ENCODE measurements around the gene TEX22.

The TEX22 gene

DNA sequence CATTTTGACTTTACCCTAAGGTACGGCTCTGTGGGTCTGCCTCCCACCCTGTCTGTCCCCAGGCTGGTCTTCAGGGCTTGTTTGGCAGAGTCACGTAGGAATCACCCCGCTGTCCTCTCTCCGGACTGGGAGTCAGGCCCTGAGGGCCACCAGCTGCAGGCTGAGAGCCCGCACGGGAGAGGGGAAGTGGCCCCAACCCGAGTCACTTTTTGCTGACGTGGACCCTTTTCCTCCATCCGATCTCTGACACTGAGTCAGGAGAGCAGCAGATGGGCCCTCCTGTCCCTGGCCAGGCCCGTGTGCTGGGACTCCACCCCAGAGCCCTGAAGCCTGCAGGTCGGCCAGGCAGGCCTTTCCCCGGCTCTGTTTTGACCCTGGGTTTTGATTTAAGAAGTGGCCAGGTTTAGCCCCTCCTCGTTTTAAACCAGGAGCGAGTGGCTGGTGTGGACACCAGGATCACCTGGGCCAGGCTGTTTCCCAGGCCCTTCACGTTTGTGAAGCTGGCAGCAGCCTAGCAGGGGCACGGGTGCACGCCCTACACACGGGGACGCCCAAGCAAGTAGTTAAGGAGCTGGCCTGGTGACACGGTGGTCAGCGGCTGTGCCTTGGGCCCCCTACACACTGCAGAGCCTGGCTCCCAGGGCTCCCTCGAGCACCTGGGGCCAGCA is 12.5 kb upstream of the TEX22 start:
- no peak for DNase-seq

DNA sequence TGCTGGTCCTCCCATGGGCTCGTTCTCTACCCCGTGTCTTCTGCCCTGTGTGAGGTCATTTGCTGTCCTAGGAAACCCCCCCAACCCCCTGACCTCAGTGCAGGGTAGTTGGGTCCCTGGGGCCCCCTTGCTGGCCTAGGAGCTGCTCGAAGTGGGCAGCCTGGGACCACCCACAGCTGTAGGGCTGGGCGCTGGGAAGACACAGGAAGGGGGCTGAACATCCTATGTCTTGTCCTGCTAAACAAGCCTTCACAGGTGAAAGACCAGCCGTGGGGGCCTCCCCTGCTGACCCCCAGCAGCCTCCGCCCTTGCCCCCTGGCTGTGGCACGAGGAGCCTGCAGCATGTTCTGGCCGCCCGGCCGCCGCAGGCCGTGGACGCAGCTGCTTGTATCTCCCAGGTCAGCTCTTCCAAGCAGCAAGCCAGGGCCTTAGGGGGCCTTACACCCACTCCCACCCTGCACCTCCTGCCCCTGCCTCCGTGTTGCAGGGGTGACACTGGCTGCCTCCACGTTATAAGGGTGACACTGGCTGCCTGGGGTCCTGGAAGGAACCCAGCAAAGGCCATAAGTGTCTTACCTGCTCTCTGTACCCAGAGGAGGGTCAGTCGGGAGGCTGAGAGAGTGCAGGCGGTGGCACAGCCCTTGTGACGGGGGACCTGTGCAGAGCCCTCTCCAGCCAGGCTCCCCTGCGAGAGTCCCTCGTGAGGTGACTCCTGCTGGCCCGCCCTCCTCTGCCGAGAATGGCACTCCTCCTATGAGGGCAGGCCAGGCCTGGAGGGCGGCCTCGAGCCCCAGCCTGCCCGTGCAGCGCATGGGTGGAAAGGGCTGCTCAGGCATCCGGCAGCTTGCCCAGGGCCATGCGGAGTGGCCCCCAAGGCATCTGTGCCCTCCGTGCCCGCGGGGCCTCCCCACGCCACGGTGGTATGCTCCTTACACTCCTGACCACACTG is 11.5 kb upstream of the TEX22 start:
- no peak for DNase-seq

DNA sequence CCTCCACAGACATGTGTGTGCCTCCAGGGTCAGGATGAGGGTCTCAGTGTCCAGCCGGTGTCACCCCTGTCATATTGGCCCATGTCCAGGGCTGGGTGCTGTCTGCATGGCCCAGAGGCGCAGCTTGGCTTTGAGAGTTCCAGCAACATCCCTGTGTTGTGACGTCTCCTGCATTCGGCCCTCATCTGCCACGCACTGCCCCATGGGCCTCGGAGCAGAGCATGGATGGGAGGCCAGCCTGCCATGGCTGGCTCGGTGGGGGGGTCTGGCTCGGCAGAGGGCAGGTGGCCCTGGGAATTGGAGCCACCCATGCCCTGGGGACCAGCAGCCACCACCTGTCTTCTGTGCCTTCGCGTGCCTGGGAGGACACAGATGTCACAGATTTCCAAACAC is 10.8 kb upstream of the TEX22 start:
- no peak for DNase-seq

DNA sequence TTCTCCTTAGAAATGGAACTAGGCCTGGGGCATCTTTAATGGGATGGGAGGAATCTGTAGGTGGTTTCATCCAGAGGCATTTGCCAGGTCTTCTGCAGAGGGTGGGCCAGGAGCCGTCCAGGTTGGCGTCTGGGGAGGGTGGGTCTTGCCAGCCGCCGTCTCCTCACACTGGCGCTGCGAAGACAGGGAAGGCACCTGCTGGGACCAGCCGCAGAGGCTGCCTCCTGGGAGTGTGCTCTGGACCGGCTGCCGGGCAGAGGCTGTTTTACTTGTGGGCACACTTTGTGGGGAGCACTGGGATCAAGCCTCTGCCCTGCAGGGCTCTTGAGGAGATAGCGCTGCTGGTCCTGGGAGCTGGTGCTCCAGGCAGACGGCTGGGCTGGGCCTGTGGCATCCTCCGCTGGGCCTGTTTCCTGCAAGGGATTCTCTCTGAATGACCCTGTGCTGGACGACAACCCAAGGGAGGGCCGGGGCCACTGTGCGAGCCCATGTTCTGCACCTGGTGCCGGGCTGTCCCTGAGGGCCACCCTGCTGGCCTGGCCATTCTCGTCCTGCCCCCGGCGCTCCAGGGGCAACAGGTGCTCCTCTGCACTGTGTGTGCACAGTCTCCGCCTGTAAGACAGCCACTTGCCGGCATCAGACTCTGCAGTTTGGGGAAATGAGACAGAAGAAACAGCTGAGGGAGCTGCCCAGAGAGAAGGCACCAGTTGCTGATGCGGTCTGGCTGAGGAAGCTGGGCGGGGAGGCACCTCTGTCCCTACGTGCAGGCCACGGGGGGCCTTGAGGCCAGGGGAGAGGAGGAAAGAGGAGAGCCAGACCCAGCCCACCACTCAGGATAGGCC is 10.0 kb upstream of the TEX22 start:
- no peak for DNase-seq

DNA sequence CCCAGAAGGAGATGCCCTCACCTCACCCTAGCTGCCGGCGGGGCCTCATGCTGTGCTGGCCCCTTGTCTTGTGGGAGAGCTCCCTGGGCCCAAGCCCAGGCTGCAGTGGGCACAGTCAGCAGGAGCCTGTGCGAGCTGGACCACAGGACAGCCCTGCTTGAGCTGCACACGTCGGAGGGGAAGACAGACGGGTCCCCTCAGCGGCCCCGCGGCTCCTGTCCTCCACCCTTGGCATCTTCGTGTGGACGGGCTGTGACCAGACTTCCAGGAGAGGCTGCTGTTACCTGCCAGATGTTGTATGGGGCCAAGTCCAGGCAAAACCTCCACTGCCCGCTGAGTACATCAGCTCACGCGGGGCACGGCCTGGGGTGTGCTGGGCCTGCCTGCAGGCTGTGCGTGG is 9.4 kb upstream of the TEX22 start:
- DNase-seq = no peak

DNA sequence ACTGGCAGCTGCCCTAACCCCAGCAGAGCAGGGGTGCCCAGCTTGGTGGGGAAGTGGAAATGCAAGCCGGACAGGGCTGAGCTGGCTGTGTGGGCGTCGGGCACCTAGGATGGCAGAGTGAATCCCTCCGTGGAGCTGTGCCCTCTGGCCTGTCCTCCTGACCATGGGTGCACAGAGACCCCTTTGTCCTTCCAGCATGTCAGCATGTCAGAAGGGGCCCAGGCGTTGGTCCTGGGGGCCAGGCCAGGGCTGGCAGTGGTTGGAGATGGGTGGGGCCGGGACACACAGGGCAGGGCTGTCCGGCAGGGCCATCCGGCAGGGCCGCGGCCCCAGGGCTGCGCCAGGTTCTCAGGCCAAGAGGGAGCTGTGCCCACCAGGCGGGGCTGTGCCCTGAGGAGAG is 8.8 kb upstream of the TEX22 start:
- DNase-seq = no peak

DNA sequence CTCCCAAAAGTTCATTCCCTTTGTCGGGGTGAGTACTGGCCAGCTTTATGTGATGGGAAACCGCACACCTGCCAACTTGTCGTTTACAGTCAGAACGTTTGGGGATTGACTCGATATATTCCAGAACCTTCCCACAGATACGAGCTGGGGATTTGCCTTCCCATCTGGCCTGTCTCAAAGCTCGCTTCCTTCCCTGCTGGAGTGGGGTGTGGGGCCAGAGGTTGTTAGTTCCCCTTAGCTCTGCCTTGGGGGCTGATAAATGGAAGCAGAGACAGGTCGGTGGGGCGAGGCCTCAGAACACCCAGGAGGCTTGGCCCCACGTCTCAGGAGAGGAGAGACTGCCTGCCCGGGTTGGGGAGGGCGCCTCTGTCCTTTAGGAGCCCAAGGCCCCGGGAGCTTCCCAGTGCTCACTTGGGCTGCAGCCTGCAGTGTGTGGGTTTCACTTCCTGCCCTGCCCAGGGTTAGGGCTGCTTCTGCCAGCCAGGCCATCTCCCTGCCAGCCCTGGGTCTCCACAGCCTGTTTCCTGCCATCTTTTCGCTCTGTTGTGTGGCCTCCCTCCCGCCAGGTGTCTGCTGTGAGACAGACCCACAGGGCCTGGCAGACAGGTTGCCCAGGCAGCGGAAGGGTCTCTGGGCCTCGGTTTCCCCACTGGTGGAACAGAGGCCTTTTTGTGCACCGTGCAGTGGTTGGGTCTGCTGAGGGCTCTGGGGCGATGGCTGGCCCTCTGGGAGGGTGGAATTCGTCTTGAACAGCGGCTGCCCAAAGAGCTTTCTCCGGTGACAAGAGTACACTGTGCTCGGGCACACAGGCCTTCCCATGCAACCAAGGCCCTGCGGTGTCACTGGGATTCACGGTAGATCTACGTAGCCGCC is 8.1 kb upstream of the TEX22 start:
- no peak for DNase-seq

DNA sequence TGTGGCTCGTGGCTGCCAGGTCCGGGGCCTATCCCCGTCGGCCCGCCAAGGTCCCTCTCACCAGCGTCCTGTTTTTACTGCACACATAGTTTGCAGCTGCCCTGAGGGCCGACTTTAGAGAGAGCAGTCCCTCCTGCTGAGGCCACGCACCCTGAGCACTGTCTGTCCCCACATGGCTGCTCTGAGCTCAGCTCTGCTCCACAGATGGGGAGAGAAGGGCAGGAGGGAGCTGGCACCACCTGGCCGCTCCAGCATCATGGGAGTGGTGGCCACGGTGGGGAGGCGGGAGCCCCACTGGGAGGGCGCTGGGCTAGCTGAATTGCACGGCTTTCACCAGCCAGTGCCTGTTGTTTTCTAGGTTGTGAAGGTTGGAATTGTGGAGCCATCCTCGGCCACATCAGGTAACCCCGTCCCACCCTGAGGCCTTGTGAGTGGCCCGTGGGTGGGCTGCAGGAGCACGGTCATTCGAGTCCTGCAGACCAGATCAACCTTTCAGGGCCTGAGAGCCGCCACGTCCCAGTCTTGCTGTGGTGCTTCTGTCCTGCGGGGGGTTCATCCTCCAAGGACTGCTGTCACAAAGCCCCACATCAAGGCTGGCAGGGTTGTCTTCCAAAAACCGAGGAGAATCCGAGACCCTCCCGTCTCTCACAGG is 7.4 kb upstream of the TEX22 start:
- no peak for DNase-seq

DNA sequence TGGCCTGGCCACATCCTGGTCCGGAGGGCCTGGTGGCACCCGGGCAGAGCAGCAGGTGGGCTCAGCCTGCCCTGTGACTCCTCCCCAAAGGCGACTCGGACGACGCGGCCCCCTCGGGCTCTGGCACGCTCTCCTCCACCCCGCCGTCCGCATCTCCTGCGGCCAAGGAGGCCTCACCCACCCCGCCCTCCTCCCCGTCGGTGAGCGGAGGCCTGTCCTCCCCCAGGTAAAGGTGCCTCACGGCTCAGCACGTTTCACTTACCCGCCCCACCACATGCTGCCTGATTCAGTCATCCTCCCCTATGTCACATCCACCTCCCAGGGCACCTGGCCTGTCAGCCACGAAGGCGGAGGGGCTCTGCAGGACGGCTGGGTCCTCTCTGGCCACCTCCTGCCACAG is 6.8 kb upstream of the TEX22 start:
- DNase-seq = no peak

DNA sequence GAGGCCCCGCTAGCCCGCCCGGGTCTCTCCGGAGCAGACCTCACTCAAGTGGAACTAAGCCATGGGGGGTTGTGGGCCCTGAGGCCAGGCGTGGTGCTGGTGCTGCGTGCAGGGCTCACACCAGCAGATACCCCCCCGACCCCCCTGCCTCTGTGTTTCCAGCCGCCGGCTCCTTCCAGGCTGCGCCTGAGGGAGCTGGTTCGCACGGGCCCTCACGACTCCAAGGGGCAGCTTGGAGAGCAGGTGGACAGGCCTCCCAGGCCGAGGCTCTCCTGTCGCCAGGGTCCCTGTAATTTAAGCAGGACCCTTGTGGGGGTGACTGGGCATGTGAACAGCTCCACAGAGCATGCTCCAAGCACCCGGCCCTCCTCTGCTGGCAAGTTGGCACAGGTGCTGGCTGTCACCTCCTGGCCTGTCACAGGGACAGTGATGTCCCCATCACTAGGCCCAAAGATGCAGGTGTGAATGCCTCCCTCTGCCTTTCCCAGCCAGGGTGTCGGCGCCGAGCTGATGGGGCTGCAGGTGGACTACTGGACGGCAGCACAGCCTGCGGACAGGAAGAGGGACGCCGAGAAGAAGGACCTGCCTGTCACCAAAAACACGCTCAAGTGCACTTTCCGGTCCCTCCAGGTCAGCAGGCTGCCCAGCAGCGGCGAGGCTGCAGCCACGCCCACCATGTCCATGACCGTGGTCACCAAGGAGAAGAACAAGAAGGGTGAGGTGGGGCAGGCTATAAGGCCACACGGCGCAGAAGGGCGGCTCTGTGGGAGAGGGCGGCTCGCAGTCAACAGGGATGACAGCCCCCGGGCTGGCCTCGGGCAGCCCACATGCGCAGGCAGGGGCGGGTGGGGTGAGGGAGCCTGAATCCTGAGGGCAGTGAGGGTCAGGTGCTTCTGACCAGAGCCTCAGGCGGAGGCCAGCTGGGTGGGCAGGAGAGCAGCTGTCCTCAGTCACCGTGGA is 5.9 kb upstream of the TEX22 start:
- no peak for DNase-seq

DNA sequence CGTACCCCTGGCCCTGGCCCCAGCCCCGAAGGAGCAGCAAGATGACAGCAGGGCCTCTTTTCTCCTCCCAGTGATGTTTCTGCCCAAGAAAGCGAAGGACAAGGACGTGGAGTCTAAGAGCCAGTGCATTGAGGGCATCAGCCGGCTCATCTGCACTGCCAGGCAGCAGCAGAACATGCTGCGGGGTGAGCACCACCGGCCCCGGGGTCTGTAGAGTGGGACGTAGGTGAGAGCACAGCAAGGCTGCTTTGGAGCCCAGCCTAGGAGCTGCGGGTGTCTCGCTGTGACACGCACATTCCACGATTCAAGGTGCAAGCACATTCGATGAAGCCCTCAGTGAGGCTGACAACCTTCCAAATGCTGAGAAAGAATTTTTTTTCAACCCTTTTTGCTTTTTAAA is 5.2 kb upstream of the TEX22 start:
- DNase-seq = no peak

DNA sequence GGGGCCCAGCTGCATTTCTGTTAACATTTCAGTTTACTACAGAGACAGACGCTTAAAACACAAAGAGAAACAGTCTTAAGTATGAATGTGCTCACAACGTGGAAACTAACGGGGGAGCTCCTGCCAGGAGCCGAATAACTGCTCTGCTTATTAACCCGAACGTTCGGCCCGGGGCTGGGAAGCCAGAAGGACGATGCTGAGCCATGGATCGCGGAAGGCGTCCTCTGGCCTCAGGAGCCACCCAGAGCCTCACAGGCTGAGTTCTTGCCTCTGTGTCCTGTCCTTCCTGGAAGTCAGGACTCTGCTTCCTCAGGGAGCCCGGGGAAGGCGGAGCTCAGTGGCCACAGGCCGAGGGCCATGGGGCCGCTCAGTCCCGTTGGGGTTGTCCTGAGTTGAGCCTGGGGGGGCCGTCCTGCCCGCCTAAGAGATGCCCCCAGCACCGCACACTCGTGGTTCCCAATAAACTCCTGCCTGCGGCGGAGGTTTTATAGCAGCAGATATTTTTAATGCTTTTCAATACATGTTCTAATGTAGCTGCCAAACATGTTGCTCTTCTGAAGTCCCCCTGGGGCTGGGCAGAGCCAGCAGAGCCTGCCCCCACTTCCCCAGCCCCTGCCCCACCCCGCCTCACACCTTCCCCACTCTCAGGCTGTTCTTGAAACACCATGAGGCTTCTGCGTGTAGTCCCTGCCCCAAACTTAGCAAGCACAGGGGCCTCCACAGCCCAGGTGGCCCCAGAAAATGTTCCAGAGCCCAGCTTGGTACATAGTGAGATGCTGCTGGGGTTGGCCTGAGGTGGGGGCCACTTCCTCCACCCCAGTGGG is 3.4 kb upstream of the TEX22 start:
- DNase-seq = no peak

DNA sequence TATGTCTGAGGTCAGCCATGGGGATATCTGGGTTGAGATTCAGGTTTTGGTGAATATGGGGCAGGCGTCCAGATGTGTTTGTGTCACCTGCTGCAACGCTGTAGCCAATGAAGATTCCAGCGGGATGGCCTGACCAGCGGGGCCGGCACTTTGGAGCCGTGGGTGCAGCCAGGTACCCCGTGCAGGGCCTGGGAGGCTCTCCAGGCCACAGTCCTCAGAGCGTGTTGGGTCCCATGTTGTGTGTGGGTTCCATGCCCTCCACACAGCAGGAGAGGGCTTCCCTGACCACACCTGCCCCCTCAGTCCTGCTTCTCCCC is 2.8 kb upstream of the TEX22 start:
- no peak for DNase-seq

DNA sequence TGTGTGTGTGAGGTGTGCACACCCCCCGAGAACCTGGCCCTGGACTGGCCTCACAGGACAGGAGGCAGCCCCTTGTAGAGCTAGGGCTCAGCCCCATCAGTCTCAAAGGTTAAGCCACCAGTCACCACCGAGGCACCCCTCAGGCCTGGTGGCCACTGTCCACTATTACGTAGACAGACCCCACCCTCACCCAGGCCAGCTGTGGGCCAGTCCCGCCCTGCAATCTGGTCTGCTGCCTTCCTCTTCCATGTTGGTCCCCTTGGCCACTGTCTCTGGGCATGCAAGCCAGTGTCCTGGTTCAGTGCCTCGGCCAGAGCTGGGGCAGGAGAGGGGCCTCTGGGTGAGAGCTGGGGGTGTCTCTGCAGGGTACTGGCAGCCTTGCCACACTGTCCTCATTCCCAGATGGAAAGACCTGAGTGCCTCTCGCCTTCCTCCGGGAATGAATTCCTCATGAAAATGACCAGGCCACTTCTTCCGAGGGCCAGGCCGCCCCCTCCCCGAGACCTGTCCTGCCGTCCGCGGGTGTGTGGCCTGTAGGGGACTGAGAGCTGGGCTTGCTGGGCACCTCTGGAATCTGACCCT is 897 bp upstream of the TEX22 start:
- no peak for DNase-seq

DNA sequence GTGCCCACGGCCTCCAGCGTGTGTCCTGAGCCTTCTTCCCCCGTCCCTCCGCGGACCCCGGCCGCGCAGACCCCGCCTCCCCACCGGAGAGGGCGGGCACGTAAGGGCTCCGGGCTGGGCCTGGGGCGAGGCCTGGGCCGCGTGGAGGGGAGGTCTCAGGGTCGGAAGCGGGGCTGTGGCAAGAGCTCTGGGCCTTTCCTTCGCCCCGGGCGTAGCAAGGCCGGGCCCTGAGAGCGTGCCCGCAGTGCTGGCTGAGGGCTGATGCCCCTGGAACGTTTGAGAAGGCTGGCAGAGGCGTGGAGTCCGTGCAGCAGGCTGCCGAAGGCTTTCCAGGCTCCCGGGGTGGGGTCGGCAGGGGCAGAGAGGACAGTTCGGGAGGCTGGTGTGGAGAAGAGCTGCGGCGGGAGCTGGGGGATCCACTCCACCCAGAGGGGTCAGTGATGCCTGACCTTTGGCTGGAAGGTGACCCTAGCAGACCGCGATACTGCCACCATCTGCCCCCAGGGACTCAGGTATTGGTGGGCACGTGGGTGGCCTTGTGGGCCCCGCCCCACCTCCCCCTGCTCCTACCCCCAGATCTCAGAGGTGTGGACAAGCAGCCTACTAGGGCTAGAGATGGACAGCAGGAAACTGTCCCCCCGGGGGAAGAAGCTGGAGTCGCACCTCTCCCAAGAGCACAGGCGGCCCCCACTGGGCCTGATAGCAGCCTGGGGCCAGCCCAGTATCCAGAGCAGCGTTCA is 558 bp downstream of the TEX22 start:
- no peak for DNase-seq

DNA sequence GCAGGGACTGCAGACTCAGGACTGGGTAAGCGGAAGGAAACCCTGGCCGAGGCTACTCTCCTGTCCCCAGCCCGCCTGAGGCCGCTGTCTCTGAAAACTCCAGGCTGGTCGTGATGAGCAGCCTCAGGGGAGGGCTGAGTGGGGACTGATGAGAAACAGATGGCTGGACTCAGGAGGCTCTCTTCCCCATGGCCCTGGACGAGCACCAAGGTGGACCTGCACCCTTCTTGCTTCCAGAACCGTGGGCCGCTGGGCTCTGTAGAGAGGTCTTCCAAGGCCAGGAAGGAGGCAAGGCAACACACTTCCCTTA is 1.1 kb downstream of the TEX22 start:
- no peak for DNase-seq

DNA sequence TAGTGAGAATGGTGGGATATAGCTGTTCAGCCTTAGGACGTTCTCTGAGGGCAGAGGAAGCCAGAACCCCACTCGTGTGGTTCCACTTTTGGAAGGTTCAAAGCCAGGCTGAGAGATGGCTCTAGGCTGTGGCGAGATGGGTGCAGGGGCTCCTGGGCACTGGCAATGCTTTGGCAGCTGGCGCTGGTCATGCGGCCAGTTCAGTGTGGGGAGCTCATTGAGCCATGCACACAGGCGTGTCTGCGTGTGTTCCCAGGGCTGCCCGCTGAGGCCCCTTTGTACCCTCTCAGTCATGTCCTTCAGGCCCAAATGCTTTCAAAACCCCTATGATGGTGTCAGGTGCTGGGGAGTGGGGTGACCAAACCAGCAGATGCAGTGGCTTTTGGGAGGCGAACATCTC is 1.7 kb downstream of the TEX22 start:
- no peak for DNase-seq

DNA sequence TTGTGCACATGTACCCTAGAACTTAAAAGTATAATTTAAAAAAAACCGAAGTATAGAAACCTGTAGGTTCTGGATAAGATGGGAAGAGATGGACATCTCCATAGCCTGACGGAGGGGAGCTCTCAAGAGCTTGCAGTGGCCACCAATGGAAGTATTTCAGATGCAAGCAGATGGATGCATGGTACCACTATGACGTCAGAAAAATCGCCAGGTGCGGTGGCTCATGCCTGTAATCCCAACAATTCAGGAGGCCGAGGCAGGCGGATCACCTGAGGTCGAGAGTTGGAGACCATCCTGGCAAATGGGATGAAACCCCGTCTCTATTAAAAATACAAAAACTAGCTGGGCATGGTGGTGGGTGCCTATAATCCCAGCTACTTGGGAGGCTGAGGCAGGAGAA is 3.4 kb downstream of the TEX22 start:
- DNase-seq = no peak

DNA sequence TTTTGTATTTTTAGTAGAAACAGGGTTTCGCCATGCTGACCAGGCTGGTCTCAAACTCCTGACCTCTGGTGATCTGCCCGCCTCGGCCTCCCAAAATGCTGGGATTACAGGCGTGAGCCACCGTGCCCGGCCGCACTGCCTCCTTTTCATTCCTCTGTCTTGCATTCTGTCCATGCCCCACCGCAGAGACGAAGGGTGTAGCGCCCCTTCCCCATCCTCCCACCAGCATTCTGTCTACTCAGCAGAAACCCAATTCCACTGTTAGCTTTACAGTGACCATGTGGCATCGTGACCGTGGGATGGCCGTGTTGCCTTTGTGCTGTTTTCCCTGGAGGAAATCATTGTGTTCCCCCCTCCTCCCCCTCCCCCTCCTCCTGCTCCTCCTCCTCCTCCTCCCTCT is 10.3 kb downstream of the TEX22 start:
- no peak for DNase-seq

All from T-helper 9 cell (primary cell).